NT2/D1 (cell line): ENCODE data around the gene EPB41L1.

Experiments
- SUZ12 ChIP-seq: IDR thresholded peaks from 2 replicates; pipeline ENCODE4 v1.6.1; 2011; ENCODE audit not compliant: insufficient read length, insufficient read depth; ENCODE audit errors: extremely low read depth
- ZNF274 ChIP-seq: IDR thresholded peaks from 2 replicates; pipeline ENCODE4 v1.6.1; 2011; ENCODE audit warnings: mild to moderate bottlenecking, low read depth, low read length

DNA sequence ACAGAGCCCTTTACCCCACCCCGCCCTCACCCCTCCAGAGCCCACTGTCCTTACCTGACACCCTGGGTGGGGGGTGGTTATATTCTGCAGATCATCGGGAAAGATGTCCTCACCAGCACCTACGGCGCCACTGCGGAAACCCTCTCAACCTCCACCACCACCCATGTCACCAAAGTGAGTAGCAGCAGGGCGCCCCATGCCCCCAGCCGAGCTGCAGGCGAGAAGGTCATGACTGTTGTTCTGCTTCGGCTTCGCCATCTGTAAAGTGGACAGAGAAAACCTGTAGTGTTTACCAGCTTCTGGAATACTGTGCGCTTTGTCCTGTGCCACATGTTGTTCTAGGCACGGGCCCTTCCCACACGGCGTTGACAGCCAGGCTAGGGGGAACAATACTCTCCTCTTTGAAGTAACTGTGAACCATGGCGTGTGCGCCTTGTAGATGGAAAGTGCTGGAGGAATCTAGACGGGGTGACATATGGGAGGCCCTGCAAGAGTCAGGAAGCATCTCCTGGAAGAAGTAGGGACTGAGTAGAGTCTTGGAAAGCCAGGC, 65.2 kb downstream of the EPB41L1 start:
- TF ChIP-seq SUZ12: no peak
- TF ChIP-seq ZNF274: no peak
